Ectodermal cell (in vitro differentiated cells): ENCODE results near the gene SPTBN1.
"Not testable (repeated sequence)": the region's sequence is repeated elsewhere in the genome, so short reads cannot be mapped to it uniquely, and the experiment has no call there.

ENCODE experiments used
- H3K27ac ChIP-seq: 2 replicates; pipeline ENCODE4 v1.7.0; 2013; ENCODE audit warnings: mild to moderate bottlenecking, low read depth, low read length; ENCODE audit not compliant: insufficient read depth, poor library complexity, severe bottlenecking
- H3K27me3 ChIP-seq: 2 replicates; pipeline ENCODE4 v1.7.0; 2013; ENCODE audit warnings: mild to moderate bottlenecking, low read length; ENCODE audit not compliant: insufficient read depth, control insufficient read depth, poor library complexity, severe bottlenecking
- H3K36me3 ChIP-seq: one replicate; pipeline ENCODE4 v1.7.0; 2013; ENCODE audit warnings: low read length; ENCODE audit not compliant: control insufficient read depth, insufficient read depth
- H3K4me1 ChIP-seq: one replicate; pipeline ENCODE4 v1.7.0; 2013; ENCODE audit warnings: low read length; ENCODE audit not compliant: control insufficient read depth, insufficient read depth
- H3K4me3 ChIP-seq: 2 replicates; pipeline ENCODE4 v1.7.0; 2013; ENCODE audit warnings: low read depth, low read length, control low read depth; ENCODE audit not compliant: insufficient read depth
- H3K9me3 ChIP-seq: 2 replicates; pipeline ENCODE4 v1.7.0; 2013; ENCODE audit warnings: mild to moderate bottlenecking, low read length, moderate library complexity; ENCODE audit not compliant: control insufficient read depth
- WGBS, 2 experiments: methylation state at CpG; one replicate each; pipeline ENCODE4 v1.1.7; 2013; ENCODE audit warnings: missing lambda C conversion rate in 2 of 2; 5-methylcytosine and 5-hydroxymethylcytosine counted together

Gene SPTBN1

GRCh38 chr2:54523324-54523959 is 67.3 kb downstream of the SPTBN1 start:
- Histone ChIP-seq H3K27me3 (no peaks in the 10 kb centered on the region), H3K4me3 (no peak overlapping the region), H3K27ac (no peak overlapping the region), H3K9me3 (no peaks in the 10 kb centered on the region), H3K4me1 (no peaks in the 10 kb centered on the region), H3K36me3 (peaks cover 5% of the 10 kb centered on the region)
- 91 to 96% methylated on average over 4 of the region's 4 CpGs for WGBS, 2 experiments

DNA sequence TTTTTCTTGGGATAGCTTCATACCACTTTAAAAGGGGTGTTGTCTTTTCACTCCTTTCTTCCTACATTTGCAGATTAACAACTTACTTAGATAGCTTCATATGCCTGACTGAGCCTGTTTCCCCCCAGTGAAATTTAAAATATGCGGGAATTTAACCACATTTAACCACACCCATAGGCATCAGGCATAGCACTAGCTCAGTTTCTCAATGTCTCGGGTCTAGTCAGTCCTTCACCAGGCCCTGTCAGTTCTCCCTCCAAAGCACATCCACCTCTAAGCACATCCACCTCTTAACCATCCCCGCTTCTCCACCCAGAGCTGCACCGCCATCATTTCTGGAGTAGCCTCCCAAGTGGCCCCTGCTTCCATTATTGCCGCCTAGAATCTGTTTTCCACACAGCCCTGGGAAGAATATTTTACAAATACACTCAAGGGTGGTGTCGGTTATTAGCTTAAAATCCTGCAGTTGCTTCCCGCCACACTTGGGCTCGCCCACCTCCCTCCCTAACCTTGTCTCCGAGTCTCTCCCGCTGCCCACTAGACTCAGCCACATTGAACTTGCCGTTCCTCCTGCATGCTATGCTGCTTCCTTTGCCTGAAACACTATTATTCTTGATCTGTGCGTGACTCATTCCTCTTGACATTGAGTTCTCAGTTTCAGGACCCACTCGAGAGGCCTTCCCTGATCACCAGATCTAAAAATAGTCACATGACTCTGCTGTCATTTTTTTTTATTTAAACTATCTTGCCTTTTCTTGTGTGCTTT is 68.3 kb downstream of the SPTBN1 start:
- H3K27ac ChIP-seq, result no peak overlapping the region
- peaks cover 5% of the 10 kb centered on the region for H3K36me3 ChIP-seq
- 93 to 94% methylated on average over 13 of the region's 13 CpGs for WGBS, 2 experiments
- H3K27me3 ChIP-seq, result no peaks in the 10 kb centered on the region
- H3K4me3 ChIP-seq, result no peak overlapping the region
- H3K9me3 ChIP-seq, result no peaks in the 10 kb centered on the region
- H3K4me1 ChIP-seq, result no peaks in the 10 kb centered on the region

DNA sequence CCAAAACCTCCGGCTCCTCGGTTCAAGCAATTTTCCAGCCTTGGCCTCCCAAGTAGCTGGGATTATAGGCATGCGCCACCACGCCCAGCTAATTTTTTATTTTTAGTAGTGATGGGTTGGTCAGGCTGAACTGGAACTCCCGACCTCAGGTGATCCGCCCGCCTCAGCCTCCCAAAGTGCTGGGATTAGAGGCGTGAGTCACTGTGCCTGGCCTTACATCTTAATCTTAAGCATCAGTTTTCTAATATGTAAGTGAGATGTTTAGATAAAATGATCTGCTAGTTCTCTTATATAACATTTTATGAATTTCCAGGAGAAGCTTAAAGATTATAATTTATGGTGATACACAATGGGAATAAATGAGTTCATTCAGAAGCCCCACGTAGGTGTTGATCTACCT is 69.2 kb downstream of the SPTBN1 start:
- Histone ChIP-seq H3K27ac (no peak overlapping the region), H3K4me1 (no peaks in the 10 kb centered on the region), H3K9me3 (no peaks in the 10 kb centered on the region), H3K4me3 (no peak overlapping the region), H3K27me3 (no peaks in the 10 kb centered on the region), H3K36me3 (peaks cover 5% of the 10 kb centered on the region)
- WGBS, 2 experiments, result 93 to 95% methylated on average over 8 to 9 of the region's 9 CpGs

- H3K9me3 ChIP-seq, result no peaks in the 10 kb centered on the region
- H3K4me1 ChIP-seq, result no peaks in the 10 kb centered on the region
- WGBS, 2 experiments, result 94 to 95% methylated on average over 12 of the region's 12 CpGs
- H3K36me3 ChIP-seq, result peaks cover 5% of the 10 kb centered on the region
- H3K27ac ChIP-seq, result no peak overlapping the region
- no peaks in the 10 kb centered on the region for H3K27me3 ChIP-seq
- no peak overlapping the region for H3K4me3 ChIP-seq
These were observed 70.2 kb downstream of the SPTBN1 start for GRCh38 chr2:54526226-54526879.

DNA sequence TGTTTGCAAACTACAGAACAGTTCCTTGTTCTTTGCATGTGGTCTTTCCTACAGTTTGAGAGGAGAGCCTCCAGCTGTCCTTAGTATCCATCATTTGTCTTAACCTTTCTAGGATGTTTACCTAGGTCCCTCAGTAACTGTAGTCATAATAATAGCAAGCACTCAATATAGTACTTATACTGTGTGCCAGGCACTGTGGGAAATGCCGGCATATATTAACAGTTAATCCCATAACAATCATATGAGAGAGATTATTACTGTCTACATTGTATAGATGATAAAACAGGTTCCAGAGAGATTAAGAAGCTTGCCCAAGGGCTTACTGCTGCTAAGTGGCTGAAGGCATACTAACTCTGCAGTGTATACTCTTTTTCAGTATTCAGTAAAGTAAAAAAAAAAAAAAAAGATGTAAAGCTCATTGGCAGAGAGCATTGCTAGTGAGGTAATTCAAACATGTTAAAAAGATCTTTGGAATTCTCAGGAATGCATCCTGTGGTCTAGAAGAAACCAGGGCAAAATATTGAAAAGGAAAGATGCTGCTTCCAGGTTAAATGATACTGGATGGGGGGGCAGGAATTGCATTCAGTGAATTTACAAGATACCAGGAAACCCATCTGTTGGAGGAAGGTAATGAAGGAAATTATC is 72.3 kb downstream of the SPTBN1 start:
- Histone ChIP-seq H3K4me1 (no peaks in the 10 kb centered on the region), H3K27me3 (no peaks in the 10 kb centered on the region), H3K9me3 (no peaks in the 10 kb centered on the region), H3K36me3 (peaks cover 5% of the 10 kb centered on the region), H3K4me3 (no peak overlapping the region), H3K27ac (no peak overlapping the region)
- WGBS, 2 experiments, result 71% methylated on average over 1 of the region's 1 CpG; no CpG with 5 or more reads in 1 of the 2 experiments

DNA sequence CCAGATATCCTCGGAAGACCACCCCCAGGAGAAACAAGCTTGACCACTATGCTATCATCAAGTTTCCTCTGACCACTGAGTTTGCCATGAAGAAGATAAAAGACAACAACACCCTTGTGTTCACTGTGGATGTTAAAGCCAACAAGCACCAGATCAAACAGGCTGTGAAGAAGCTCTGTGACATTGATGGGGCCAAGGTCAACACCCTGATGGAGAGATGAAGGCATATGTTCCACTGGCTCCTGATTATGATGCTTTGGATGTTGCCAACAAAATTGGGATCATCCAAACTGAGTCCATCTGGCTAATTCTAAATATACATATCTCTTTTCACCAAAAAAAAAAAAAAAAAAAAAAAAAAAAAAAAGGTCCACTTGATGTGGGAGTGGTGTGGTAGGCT is 73.4 kb downstream of the SPTBN1 start:
- not testable (repeated sequence) for H3K27ac ChIP-seq, H3K4me1 ChIP-seq, H3K9me3 ChIP-seq, H3K4me3 ChIP-seq, H3K27me3 ChIP-seq, H3K36me3 ChIP-seq
- WGBS, 2 experiments, result 100% methylated on average over 1 of the region's 1 CpG

- no peaks in the 10 kb centered on the region for H3K27me3 ChIP-seq
- no peaks in the 10 kb centered on the region for H3K4me1 ChIP-seq
- H3K36me3 ChIP-seq, result peaks cover 5% of the 10 kb centered on the region
- 94 to 96% methylated on average over 2 of the region's 2 CpGs for WGBS, 2 experiments
- H3K9me3 ChIP-seq, result no peaks in the 10 kb centered on the region
- no peak overlapping the region for H3K4me3 ChIP-seq
- no peak overlapping the region for H3K27ac ChIP-seq
These were observed 73.8 kb downstream of the SPTBN1 start for GRCh38 chr2:54529935-54530334.

GRCh38 chr2:54531558-54531957 is 75.4 kb downstream of the SPTBN1 start:
- Histone ChIP-seq H3K36me3 (peaks cover 4% of the 10 kb centered on the region), H3K4me1 (no peaks in the 10 kb centered on the region), H3K27me3 (no peaks in the 10 kb centered on the region), H3K27ac (no peak overlapping the region), H3K4me3 (no peak overlapping the region), H3K9me3 (no peaks in the 10 kb centered on the region)
- 95 to 96% methylated on average over 5 of the region's 5 CpGs for WGBS, 2 experiments

GRCh38 chr2:54534221-54534620 is 78.1 kb downstream of the SPTBN1 start:
- Histone ChIP-seq H3K4me1 (no peaks in the 10 kb centered on the region), H3K27ac (no peak overlapping the region), H3K9me3 (no peaks in the 10 kb centered on the region), H3K4me3 (no peak overlapping the region), H3K36me3 (no peaks in the 10 kb centered on the region), H3K27me3 (no peaks in the 10 kb centered on the region)
- WGBS, 2 experiments, result 75% methylated on average over 1 of the region's 1 CpG; no CpG with 5 or more reads in 1 of the 2 experiments

- 89 to 93% methylated on average over 2 of the region's 2 CpGs for WGBS, 2 experiments
- H3K27me3 ChIP-seq, result no peaks in the 10 kb centered on the region
- H3K9me3 ChIP-seq, result no peaks in the 10 kb centered on the region
- no peaks in the 10 kb centered on the region for H3K4me1 ChIP-seq
- no peaks in the 10 kb centered on the region for H3K36me3 ChIP-seq
- no peak overlapping the region for H3K4me3 ChIP-seq
- H3K27ac ChIP-seq, result no peak overlapping the region
These were observed 78.5 kb downstream of the SPTBN1 start for GRCh38 chr2:54534625-54535024.
